ENCODE data around the gene TLCD5.

TLCD5 gene

DNA sequence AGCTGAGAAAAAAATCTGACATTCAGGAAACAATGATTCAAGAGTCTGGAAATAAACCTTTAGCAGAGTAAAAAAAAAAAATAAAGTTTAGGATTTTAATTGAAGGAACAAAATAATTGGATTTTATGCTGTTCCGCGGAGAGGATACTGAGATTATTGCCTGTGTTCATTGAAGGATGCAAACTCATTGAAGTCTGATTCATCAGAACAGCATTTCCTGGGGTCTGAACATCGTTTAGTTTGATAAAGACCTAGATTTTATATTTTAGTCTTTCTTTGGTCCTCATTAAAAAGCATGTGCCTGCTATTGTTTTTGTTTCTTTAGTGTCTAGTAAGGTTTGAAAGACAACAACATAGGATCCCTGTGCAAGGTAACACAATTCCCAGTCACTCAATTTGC is 4.5 kb downstream of the TLCD5 start:
- TF ChIP-seq, protein P1, sequence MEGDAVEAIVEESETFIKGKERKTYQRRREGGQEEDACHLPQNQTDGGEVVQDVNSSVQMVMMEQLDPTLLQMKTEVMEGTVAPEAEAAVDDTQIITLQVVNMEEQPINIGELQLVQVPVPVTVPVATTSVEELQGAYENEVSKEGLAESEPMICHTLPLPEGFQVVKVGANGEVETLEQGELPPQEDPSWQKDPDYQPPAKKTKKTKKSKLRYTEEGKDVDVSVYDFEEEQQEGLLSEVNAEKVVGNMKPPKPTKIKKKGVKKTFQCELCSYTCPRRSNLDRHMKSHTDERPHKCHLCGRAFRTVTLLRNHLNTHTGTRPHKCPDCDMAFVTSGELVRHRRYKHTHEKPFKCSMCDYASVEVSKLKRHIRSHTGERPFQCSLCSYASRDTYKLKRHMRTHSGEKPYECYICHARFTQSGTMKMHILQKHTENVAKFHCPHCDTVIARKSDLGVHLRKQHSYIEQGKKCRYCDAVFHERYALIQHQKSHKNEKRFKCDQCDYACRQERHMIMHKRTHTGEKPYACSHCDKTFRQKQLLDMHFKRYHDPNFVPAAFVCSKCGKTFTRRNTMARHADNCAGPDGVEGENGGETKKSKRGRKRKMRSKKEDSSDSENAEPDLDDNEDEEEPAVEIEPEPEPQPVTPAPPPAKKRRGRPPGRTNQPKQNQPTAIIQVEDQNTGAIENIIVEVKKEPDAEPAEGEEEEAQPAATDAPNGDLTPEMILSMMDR (IDR thresholded peaks at IDR 0.05; ENCODE audit: extremely low read depth, insufficient read depth, missing control alignments) = no peak
- in situ Hi-C loops (cut with MboI; ENCODE audit: low pct_unique_long_range_greater_than_20kb, low sequenced_read_pairs, unreplicated experiment) = no loop called here
- DNase-seq (ENCODE audit: low spot score) = no peak

DNA sequence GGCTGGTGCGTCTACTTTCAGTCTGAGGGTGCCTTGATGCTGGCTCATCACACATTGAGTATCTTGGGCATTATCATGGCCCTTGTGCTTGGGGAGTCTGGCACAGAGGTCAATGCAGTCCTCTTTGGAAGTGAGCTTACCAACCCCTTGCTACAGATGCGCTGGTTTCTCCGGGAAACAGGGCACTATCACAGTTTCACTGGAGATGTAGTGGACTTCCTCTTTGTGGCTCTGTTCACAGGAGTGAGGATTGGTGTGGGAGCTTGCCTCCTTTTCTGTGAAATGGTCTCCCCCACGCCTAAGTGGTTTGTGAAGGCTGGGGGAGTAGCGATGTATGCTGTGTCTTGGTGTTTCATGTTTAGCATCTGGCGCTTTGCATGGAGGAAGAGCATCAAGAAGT is 4.9 kb downstream of the TLCD5 start:
- TF ChIP-seq, protein P1 (IDR thresholded peaks at IDR 0.05; ENCODE audit: extremely low read depth, insufficient read depth, missing control alignments) = no peak
- no peak for DNase-seq (ENCODE audit: low spot score)
- in situ Hi-C loops (cut with MboI; ENCODE audit: low pct_unique_long_range_greater_than_20kb, low sequenced_read_pairs, unreplicated experiment) = no loop called here

GRCh38 chr11:120331301-120331996 is 6.3 kb downstream of the TLCD5 start:
- TF ChIP-seq, protein P1 (IDR thresholded peaks at IDR 0.05; ENCODE audit: extremely low read depth, insufficient read depth, missing control alignments) = no peak
- in situ Hi-C loops (cut with MboI; ENCODE audit: low pct_unique_long_range_greater_than_20kb, low sequenced_read_pairs, unreplicated experiment) = no loop called here
- DNase-seq (ENCODE audit: low spot score) = no peak

DNA sequence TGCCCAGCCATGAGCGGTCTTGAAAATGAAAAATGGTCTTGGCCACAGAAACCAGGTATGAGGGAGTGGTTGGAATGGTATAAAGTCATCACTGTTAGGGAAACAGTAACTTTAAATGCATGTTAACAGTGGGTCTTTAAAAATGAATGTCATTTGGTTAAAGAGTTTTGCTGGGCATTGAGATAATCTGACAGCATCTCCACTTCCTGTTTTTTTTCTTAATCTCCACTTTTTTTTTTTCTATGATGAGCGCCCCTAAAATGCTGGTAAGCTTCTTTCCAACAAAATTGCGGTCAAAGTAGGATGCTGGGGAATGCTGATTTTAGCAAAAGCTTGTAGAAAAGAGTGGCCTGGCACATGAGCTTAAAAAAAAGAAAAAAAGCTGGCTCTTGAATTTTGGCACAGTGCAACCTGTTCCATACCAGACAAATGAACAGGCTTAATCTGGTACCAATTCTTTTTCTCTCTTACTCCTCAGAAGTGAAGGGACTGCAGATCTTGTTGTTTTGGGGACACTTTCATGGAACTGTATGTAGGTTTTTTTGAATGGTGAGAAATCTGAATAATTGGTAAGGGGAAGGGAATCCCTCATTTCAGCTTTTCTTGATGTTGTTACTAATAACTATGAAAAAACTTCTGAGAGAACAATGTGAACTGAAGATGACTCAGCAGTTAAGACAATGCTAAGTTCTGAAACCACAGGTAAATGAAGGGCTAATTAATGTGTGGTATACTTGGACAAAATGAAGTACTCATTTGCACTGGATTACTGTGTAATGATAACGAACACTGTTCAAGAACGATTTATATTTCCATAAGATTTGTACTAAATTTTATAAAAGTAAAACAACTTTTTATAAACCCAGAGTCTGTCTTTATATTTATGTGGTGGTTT is 8.0 kb downstream of the TLCD5 start:
- in situ Hi-C loops (cut with MboI; ENCODE audit: low pct_unique_long_range_greater_than_20kb, low sequenced_read_pairs, unreplicated experiment) = no loop called here
- no peak for DNase-seq (ENCODE audit: low spot score)
- TF ChIP-seq, protein P1 (IDR thresholded peaks at IDR 0.05; ENCODE audit: extremely low read depth, insufficient read depth, missing control alignments) = no peak

DNA sequence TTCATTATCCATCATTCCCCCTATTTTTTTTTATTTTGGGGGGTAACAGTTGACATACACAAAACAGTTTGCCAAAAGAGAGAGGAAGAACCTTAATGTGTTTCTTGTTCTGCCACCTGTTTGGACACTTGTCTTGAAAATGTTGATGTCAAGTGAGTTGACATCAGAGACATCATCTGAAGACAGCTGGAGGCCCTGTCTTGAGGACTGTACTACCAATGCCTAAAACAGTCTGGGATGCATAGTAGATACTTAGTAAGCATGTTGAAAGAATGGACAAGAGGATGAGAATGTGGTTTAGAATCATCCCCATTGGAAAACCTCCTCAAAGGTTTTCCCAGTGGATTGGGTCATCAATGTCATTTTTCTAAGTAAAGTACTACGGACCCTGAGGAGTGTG is 8.7 kb downstream of the TLCD5 start:
- DNase-seq (ENCODE audit: low spot score) = no peak
- in situ Hi-C loops (cut with MboI; ENCODE audit: low pct_unique_long_range_greater_than_20kb, low sequenced_read_pairs, unreplicated experiment) = no loop called here
- TF ChIP-seq, protein P1 (IDR thresholded peaks at IDR 0.05; ENCODE audit: extremely low read depth, insufficient read depth, missing control alignments) = no peak

DNA sequence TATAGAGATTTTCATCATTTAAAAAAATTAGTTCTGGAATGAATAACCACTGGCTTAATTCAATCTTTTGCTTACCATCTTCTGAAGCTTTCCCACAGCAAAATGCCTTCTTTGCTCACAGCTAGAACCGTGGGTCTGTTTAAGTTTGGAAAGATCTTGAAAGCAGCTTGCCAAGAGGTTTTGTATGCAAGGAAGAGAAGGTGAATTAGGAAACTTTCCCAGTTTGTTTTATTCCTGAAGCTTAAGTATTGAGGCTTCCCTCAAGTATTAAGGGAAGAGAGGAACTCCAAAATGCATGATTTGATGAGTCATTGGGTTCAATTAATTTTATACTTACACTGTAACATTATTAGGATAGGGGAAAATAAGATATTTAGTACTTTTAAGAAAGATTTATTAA is 9.2 kb downstream of the TLCD5 start:
- TF ChIP-seq, protein P1 (IDR thresholded peaks at IDR 0.05; ENCODE audit: extremely low read depth, insufficient read depth, missing control alignments) = no peak
- in situ Hi-C loops (cut with MboI; ENCODE audit: low pct_unique_long_range_greater_than_20kb, low sequenced_read_pairs, unreplicated experiment) = no loop called here
- DNase-seq (ENCODE audit: low spot score) = no peak
